Measurements from ENCODE around the gene RASGRF2. TPM values are rescaled to one million over a fixed set of nuclear protein-coding genes. Genes with fewer than 3 reads are reported as not detected.

The RASGRF2 gene
- total and polyA plus RNA-seq, 2 of the 13 experiments (the other 11 are each of a cell fraction or from before 2014, with no cell fraction given), result 23.6 to 29.0 TPM

- TF ChIP-seq ZBTB43 (CRISPR knock-in tag; conservative IDR thresholded peaks at IDR 0.05) (no peak), CREB1 (IDR thresholded peaks at IDR 0.05) (no peak), CREB1 (CRISPR knock-in tag; IDR thresholded peaks at IDR 0.05) (no peak), PLRG1 (conservative IDR thresholded peaks at IDR 0.05) (no peak), JDP2 (CRISPR knock-in tag; IDR thresholded peaks at IDR 0.05; ENCODE audit: borderline replicate concordance) (no peak), ZBTB42 (CRISPR knock-in tag; IDR thresholded peaks at IDR 0.05) (no peak), TCF12 (IDR thresholded peaks at IDR 0.05) (no peak), TCF12 (CRISPR knock-in tag; IDR thresholded peaks at IDR 0.05) (no peak), THAP9 (CRISPR knock-in tag; IDR thresholded peaks at IDR 0.05; ENCODE audit: borderline replicate concordance) (no peak), ZNF530 (CRISPR knock-in tag; IDR thresholded peaks at IDR 0.05; ENCODE audit: low read depth) (no peak), BCL3 (CRISPR knock-in tag; IDR thresholded peaks at IDR 0.05) (no peak)
These were observed 294.9 kb downstream of the RASGRF2 start (continued) for GRCh38 chr5:81254886-81255559.

Measured in HepG2 (cell line).